Activated CD4-positive, alpha-beta memory T cell treated with anti-CD3 and anti-CD28 coated beads, Interleukin-2, amount 10 ng/mL, durations not matched to agents 7 days and 5 days (primary cell): Measurements from ENCODE around the gene TRPV4. TPM values are rescaled to one million over a fixed set of nuclear protein-coding genes. Genes with fewer than 3 reads are reported as not detected.
"Not testable (repeated sequence)": the region's sequence is repeated elsewhere in the genome, so short reads cannot be mapped to it uniquely, and the experiment has no call there.

ENCODE experiments used
- CTCF ChIA-PET: fragments of 350-600 bp; sonication (Branson Sonifier 250); formaldehyde crosslinking; loops from one replicate; lab custom pipeline; 2021; ENCODE audit warnings: antibody characterized with exemption, inconsistent platforms; lab: Charles Lee
- POLR2A ChIA-PET: fragments of 350-600 bp; sonication (Branson Sonifier 250); formaldehyde crosslinking; loops from one replicate; lab custom pipeline; 2021; ENCODE audit warnings: antibody characterized with exemption; lab: Charles Lee
- DNase-seq: peaks from one replicate; pipeline ENCODE4 v3.0.0-alpha.2; 2020
- H3K27ac Mint-ChIP-seq: one replicate; pipeline ENCODE4 v1.8.0; 2021; ENCODE audit warnings: mild to moderate bottlenecking, mixed read lengths
- H3K27me3 Mint-ChIP-seq: one replicate; pipeline ENCODE4 v1.8.0; 2021; ENCODE audit warnings: mixed read lengths
- H3K36me3 Mint-ChIP-seq: one replicate; pipeline ENCODE4 v1.8.0; 2021; ENCODE audit warnings: low read depth, mixed read lengths
- H3K4me1 Mint-ChIP-seq: one replicate; pipeline ENCODE4 v1.8.0; 2021; ENCODE audit warnings: mixed read lengths
- H3K4me3 Mint-ChIP-seq: one replicate; pipeline ENCODE4 v1.8.0; 2021; ENCODE audit warnings: mild to moderate bottlenecking, mixed read lengths
- H3K9me3 Mint-ChIP-seq: one replicate; pipeline ENCODE4 v1.8.0; 2021; ENCODE audit warnings: mixed read lengths
- total RNA-seq, 2 experiments: library from RNA; stranded (reverse); gene quantifications; one replicate each; pipeline ENCODE4 v1.2.3, GENCODE V29; 2021

The TRPV4 gene
- total RNA-seq, 2 experiments from 2014 or later: not detected

DNA sequence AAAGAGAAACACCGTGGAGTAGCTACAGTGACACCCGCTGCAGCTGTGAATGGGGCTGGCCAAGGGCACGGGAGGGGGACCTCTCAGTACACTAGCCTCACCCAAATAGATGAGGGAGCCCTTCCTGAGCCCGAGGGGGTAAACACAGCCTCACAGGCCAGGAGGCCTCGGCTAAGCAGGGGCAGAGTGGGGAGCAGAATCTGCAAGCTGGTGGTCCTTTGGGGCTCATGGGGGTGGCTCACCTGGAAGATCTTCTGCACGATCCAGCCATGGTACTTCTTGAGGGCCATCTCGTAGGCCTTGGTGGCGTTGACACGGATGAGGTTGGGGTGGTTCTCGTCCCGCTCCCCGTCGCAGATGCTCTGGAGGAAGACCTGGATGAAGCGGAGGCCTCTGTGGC is 22.2 kb upstream of the TRPV4 start:
- Mint-ChIP-seq H3K27me3 (no peaks in the 10 kb centered on the region), H3K4me3 (no peak overlapping the region), H3K27ac (no peak overlapping the region), H3K36me3 (peaks cover 4% of the 10 kb centered on the region), H3K4me1 (peaks cover 14% of the 10 kb centered on the region), H3K9me3 (no peaks in the 10 kb centered on the region)
- POLR2A ChIA-PET: no interaction called here
- no peak for DNase-seq
- CTCF ChIA-PET: interaction anchor here (2.6 to 3.2 kb wide), 2 partner anchors 10 to 45 kb away, joined by 11 to 21 read pairs; partner anchors contain the start of gene TCHP

- H3K9me3 Mint-ChIP-seq, H3K27me3 Mint-ChIP-seq, H3K27ac Mint-ChIP-seq, POLR2A ChIA-PET, DNase-seq, H3K36me3 Mint-ChIP-seq, H3K4me1 Mint-ChIP-seq, H3K4me3 Mint-ChIP-seq, CTCF ChIA-PET: not testable (repeated sequence)
Measured at GRCh38 chr12:109850518-109850917, 17.3 kb upstream of the TRPV4 start.

GRCh38 chr12:109847142-109847735 is 14.0 kb upstream of the TRPV4 start:
- no peak overlapping the region for H3K27ac Mint-ChIP-seq
- no peaks in the 10 kb centered on the region for H3K36me3 Mint-ChIP-seq
- H3K4me1 Mint-ChIP-seq: peaks cover 10% of the 10 kb centered on the region
- no peak for DNase-seq
- POLR2A ChIA-PET: interaction anchor here (0.6 to 0.9 kb wide), 3 partner anchors 12 to 66 kb away, joined by 3 read pairs; no protein-coding TSS in a partner anchor
- H3K27me3 Mint-ChIP-seq: no peaks in the 10 kb centered on the region
- CTCF ChIA-PET: interaction anchor here (0.6 to 6.4 kb wide), 5 partner anchors 11 to 374 kb away, joined by 3 to 84 read pairs (median 28); no protein-coding TSS in a partner anchor
- H3K9me3 Mint-ChIP-seq: no peaks in the 10 kb centered on the region
- no peak overlapping the region for H3K4me3 Mint-ChIP-seq

- ChIA-PET CTCF (interaction anchor here (0.5 to 6.4 kb wide), 53 partner anchors 9 to 1155 kb away, joined by 3 to 84 read pairs (median 5); partner anchors contain the start of genes MVK, TCHP and TRPV4), POLR2A (interaction anchor here (1.1 to 1.7 kb wide), 2 partner anchors 11 to 55 kb away, joined by 5 to 7 read pairs; partner anchors contain the start of gene TCHP)
- Mint-ChIP-seq H3K36me3 (no peaks in the 10 kb centered on the region), H3K9me3 (no peaks in the 10 kb centered on the region), H3K4me1 (peaks cover 10% of the 10 kb centered on the region), H3K27ac (no peak overlapping the region), H3K27me3 (no peaks in the 10 kb centered on the region), H3K4me3 (peak overlapping the region; percentile 53)
- DNase-seq: no peak
Measured at GRCh38 chr12:109845824-109846205, 12.6 kb upstream of the TRPV4 start.

DNA sequence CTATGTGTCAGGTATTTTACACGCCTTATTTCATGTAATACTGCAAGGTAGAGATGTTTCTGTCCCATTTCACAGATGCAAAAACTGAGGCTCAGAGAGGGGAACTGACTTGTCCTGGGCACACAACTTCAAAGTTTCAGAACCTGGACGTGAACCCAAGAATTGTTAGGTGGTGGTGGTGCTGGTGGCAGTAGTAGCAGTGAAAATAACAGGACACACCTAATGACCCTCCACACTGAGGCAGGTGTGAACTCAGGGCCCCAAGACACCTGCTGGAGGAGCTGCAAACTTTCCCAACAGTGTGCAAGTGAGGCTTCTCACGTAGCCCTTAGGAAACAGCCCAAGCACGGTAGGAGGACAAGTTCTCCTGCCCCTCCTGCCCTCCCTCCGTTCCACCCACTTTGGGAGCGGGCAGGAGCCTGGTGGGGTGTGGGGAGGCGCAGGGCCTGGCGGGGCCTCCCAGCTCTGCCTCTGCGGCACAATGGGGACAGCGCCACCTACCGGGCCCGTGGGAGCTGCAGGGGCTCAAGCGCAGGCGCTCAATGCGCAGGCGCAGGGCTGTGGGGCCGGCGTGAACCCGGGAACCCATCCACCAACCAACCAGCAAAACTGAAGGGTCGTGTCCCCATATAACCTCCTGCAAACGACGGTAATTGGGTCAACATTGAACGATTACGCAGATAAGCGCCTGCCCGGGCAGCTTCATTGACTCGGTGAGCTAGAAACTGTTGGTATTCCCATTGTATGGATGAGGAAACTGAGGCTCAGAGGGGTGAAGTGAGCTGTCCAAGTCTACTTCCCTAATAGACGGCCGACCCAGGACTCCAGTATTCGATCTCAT is 12.0 kb upstream of the TRPV4 start:
- peak; percentile 89 for DNase-seq
- no peak overlapping the region for H3K27ac Mint-ChIP-seq
- H3K36me3 Mint-ChIP-seq: no peaks in the 10 kb centered on the region
- ChIA-PET POLR2A (interaction anchor here (1.1 to 1.7 kb wide), 2 partner anchors 10 to 56 kb away, joined by 5 to 7 read pairs; partner anchors contain the start of gene TCHP), CTCF (interaction anchor here (0.5 to 6.4 kb wide), 60 partner anchors 9 to 1154 kb away, joined by 3 to 84 read pairs (median 4); partner anchors contain the start of genes FAM222A, MVK, TCHP and TRPV4)
- peak overlapping the region; percentile 53 for H3K4me3 Mint-ChIP-seq
- H3K9me3 Mint-ChIP-seq: no peaks in the 10 kb centered on the region
- no peaks in the 10 kb centered on the region for H3K27me3 Mint-ChIP-seq
- H3K4me1 Mint-ChIP-seq: peaks cover 10% of the 10 kb centered on the region

DNA sequence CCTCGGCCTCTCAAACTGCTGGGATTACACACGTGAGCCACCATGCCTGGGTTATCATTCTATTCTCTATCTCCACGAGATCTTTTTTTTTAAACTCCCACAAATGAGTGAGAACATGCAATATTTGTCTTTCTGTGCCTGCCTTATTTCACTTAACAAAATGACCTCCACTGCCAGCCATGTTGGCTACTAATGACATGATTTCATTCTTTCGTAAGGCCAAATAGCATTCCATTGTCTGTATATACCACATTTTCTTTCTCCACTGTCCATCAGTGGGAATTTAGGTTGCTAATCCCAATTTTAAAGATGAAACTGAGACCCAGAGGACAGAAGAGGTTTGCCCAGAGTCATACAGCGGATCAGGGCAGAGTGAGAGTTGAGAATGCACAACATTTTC is 10.9 kb upstream of the TRPV4 start:
- H3K9me3 Mint-ChIP-seq: no peaks in the 10 kb centered on the region
- H3K36me3 Mint-ChIP-seq: no peaks in the 10 kb centered on the region
- peaks cover 10% of the 10 kb centered on the region for H3K4me1 Mint-ChIP-seq
- H3K27me3 Mint-ChIP-seq: no peaks in the 10 kb centered on the region
- DNase-seq: no peak
- H3K4me3 Mint-ChIP-seq: no peak overlapping the region
- CTCF ChIA-PET: interaction anchor here (1.6 to 6.4 kb wide), 7 partner anchors 8 to 48 kb away, joined by 6 to 84 read pairs (median 17); no protein-coding TSS in a partner anchor
- POLR2A ChIA-PET: no interaction called here
- no peak overlapping the region for H3K27ac Mint-ChIP-seq

- H3K4me1 Mint-ChIP-seq: peaks cover 10% of the 10 kb centered on the region
- ChIA-PET CTCF (interaction anchor here (0.9 to 5.2 kb wide), 4 partner anchors 31 to 170 kb away, joined by 3 to 84 read pairs (median 4); no protein-coding TSS in a partner anchor), POLR2A (no interaction called here)
- no peaks in the 10 kb centered on the region for H3K9me3 Mint-ChIP-seq
- no peaks in the 10 kb centered on the region for H3K36me3 Mint-ChIP-seq
- no peak for DNase-seq
- peaks cover 4% of the 10 kb centered on the region for H3K27me3 Mint-ChIP-seq
- no peak overlapping the region for H3K4me3 Mint-ChIP-seq
- H3K27ac Mint-ChIP-seq: no peak overlapping the region
Measured at GRCh38 chr12:109842021-109842420, 8.8 kb upstream of the TRPV4 start.

DNA sequence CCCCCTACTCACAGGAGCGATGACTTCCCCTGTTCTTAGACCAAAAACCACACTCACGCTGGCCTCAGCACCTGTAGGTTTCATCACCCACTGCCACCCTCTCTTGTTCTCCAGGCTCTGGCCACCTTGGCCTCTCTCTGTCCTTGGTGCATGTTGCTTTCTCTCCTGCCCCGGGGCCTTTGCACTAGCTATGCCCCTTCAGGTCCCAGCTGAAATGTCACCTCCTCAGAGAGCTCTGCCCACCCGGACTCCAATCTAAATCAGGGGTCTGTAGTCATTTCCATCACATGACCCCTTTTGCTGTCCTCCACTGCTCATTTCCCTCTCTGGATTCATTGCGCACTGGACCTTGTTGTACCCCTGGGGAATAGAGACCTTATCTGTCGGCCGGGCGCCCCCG is 8.2 kb upstream of the TRPV4 start:
- CTCF ChIA-PET: interaction anchor here (0.8 to 1.1 kb wide), 3 partner anchors 12 to 170 kb away, joined by 3 read pairs; no protein-coding TSS in a partner anchor
- no peak overlapping the region for H3K27ac Mint-ChIP-seq
- H3K27me3 Mint-ChIP-seq: peaks cover 4% of the 10 kb centered on the region

DNA sequence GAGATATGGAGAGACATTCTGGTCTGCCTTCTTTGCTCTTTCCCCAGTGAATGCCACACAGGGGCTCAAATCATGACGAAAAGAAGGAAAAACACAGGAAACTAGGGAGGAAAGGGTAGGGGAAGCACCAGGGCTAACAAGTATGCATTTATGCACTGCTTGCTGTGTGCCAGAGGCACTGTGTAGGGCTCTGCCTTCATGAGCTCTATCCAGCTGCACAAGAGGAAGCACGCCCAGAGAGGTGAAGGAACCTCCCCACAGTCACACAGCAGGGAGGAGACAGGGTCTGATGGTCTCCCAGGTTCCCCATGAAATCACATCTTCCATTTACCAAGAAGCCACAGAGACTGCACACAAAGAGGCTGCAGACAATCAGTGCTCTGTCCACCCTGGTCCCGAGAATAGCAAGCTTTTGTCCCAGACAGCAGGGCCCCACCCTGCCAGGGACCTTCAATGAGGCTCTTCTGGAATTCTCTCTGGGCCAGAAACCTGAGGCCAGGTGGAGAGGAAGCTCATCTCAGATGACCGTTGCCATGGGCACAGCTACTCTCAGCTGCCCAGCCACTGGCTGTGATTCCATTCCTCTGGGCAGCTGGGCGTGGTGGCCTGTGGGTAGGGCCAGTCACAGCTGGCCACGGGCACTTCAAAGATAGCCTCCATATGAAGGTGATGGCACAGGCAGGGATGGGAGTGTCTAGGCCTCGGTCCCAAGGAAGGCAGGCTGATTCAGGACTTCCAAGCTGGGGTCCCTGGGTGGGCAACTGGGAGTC is 7.3 kb upstream of the TRPV4 start:
- no peak overlapping the region for H3K4me3 Mint-ChIP-seq
- H3K4me1 Mint-ChIP-seq: peaks cover 6% of the 10 kb centered on the region
- CTCF ChIA-PET: interaction anchor here (0.5 to 0.8 kb wide), 2 partner anchors 13 to 763 kb away, joined by 3 read pairs; no protein-coding TSS in a partner anchor
- DNase-seq: no peak
- H3K36me3 Mint-ChIP-seq: no peaks in the 10 kb centered on the region
- no peaks in the 10 kb centered on the region for H3K9me3 Mint-ChIP-seq
- peaks cover 4% of the 10 kb centered on the region for H3K27me3 Mint-ChIP-seq
- POLR2A ChIA-PET: interaction anchor here (1.2 kb wide), 1 partner anchor 38 kb away, joined by 3 read pairs; no protein-coding TSS in a partner anchor
- no peak overlapping the region for H3K27ac Mint-ChIP-seq

More for the DNA sequence above, 8.2 kb upstream of the TRPV4 start:
- Mint-ChIP-seq H3K9me3 (no peaks in the 10 kb centered on the region), H3K36me3 (no peaks in the 10 kb centered on the region), H3K4me1 (peaks cover 10% of the 10 kb centered on the region), H3K4me3 (no peak overlapping the region)
- DNase-seq: no peak
- POLR2A ChIA-PET: no interaction called here

DNA sequence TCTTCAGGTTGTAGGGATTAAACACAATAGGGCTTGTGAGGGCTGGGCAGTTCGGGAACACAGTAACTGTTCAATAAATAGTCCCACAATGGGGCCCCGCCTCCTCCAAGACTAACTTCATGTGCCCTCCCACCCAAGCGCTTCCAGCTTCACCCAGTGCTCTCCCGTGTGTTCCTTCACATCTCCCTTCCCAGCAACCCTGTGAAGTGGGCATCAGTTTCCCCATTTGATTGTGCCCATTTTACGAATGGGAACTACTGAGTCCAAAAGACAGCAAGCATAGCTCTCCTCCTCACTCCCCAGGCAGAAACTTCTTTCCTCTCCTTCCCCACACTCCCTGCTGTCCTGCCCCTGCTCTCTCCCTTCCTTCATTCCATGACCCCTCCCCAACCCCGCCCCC is 6.2 kb upstream of the TRPV4 start:
- DNase-seq: no peak
- no peaks in the 10 kb centered on the region for H3K9me3 Mint-ChIP-seq
- H3K4me3 Mint-ChIP-seq: no peak overlapping the region
- no peak overlapping the region for H3K27ac Mint-ChIP-seq
- peaks cover 9% of the 10 kb centered on the region for H3K27me3 Mint-ChIP-seq
- POLR2A ChIA-PET: no interaction called here
- CTCF ChIA-PET: no interaction called here
- H3K36me3 Mint-ChIP-seq: no peaks in the 10 kb centered on the region
- H3K4me1 Mint-ChIP-seq: no peaks in the 10 kb centered on the region

DNA sequence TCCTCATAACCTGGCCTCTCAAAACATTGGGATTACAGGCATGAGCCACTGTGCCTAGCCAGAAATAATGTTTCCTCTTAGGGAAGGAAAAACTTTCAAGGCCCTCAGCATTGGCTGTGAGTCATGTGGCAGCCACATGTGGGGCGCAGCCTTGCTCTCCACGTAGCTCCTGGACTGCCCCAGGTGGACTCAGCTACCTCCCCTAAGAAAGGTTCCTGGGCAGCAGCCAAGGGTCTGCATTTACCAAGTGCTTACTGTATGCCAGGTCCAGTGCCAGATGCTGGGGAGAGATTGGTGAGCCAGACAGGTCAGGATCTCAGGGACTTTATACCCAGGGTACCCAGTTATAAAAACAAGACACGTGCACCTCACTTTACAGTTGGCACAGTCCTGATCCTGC is 3.7 kb upstream of the TRPV4 start:
- ChIA-PET CTCF (interaction anchor here (0.5 to 2.8 kb wide), 2 partner anchors 9 to 790 kb away, joined by 3 to 28 read pairs; no protein-coding TSS in a partner anchor), POLR2A (no interaction called here)
- no peak overlapping the region for H3K4me3 Mint-ChIP-seq
- DNase-seq: no peak
- H3K27me3 Mint-ChIP-seq: peaks cover 21% of the 10 kb centered on the region
- H3K27ac Mint-ChIP-seq: no peak overlapping the region
- H3K9me3 Mint-ChIP-seq: no peaks in the 10 kb centered on the region
- H3K4me1 Mint-ChIP-seq: peaks cover 2% of the 10 kb centered on the region
- no peaks in the 10 kb centered on the region for H3K36me3 Mint-ChIP-seq

GRCh38 chr12:109835827-109836226 is 2.6 kb upstream of the TRPV4 start:
- peaks cover 2% of the 10 kb centered on the region for H3K4me1 Mint-ChIP-seq
- H3K9me3 Mint-ChIP-seq: no peaks in the 10 kb centered on the region
- ChIA-PET CTCF (interaction anchor here (0.7 to 2.8 kb wide), 2 partner anchors 10 to 169 kb away, joined by 3 to 28 read pairs; no protein-coding TSS in a partner anchor), POLR2A (interaction anchor here (1.0 to 1.8 kb wide), 2 partner anchors 9 to 11 kb away, joined by 3 to 5 read pairs; no protein-coding TSS in a partner anchor)
- H3K27me3 Mint-ChIP-seq: peaks cover 32% of the 10 kb centered on the region
- no peak for DNase-seq
- no peaks in the 10 kb centered on the region for H3K36me3 Mint-ChIP-seq
- H3K4me3 Mint-ChIP-seq: no peak overlapping the region
- no peak overlapping the region for H3K27ac Mint-ChIP-seq
